Forelimb muscle (tissue), 1 donor: ENCODE data around the gene ASS1. TPM values are rescaled to one million over a fixed set of nuclear protein-coding genes. Genes with fewer than 3 reads are reported as not detected.
A peak's percentile ranks its signal among the peaks of the same experiment; 100 is the strongest.
"Not testable (repeated sequence)": the region's sequence is repeated elsewhere in the genome, so short reads cannot be mapped to it uniquely, and the experiment has no call there.

Source experiments
- DNase-seq: peaks from one replicate; pipeline ENCODE4 v3.0.0-alpha.2; 2013; ENCODE audit warnings: low read depth
- polyA plus RNA-seq: library from polyadenylated mRNA; unstranded; fragments of 120-200 nt; gene quantifications from one replicate; pipeline ENCODE4 v1.2.1, GENCODE V29; 2013; ENCODE audit not compliant: insufficient read length

ASS1 gene
- polyA plus RNA-seq, 1 donor = 38.9 TPM

GRCh38 chr9:130433947-130434262 lies 10.9 kb upstream of the ASS1 start:
- DNase-seq = no peak

GRCh38 chr9:130434656-130435055 lies 10.1 kb upstream of the ASS1 start:
- not testable (repeated sequence) for DNase-seq

GRCh38 chr9:130437011-130437789 lies 7.6 kb upstream of the ASS1 start:
- no peak for DNase-seq

- DNase-seq = no peak
These were observed 6.3 kb upstream of the ASS1 start for GRCh38 chr9:130438382-130438981.

- no peak for DNase-seq
These were observed 3.7 kb upstream of the ASS1 start for GRCh38 chr9:130441031-130441430.

- DNase-seq = no peak
These were observed 1.9 kb upstream of the ASS1 start for GRCh38 chr9:130442746-130443455.

- no peak for DNase-seq
These were observed 1.3 kb upstream of the ASS1 start for GRCh38 chr9:130443456-130443801.

- DNase-seq = no peak
These were observed 795 bp upstream of the ASS1 start for GRCh38 chr9:130443840-130444492.

GRCh38 chr9:130445268-130445983 lies 665 bp downstream of the ASS1 start:
- DNase-seq = no peak

- DNase-seq = peak; percentile 46
These were observed 1.5 kb downstream of the ASS1 start for GRCh38 chr9:130446101-130446861.

GRCh38 chr9:130447193-130447816 lies 2.5 kb downstream of the ASS1 start:
- no peak for DNase-seq

GRCh38 chr9:130448035-130448624 lies 3.4 kb downstream of the ASS1 start:
- DNase-seq = no peak

GRCh38 chr9:130448771-130449603 lies 4.2 kb downstream of the ASS1 start:
- DNase-seq = no peak

GRCh38 chr9:130450344-130451003 lies 5.7 kb downstream of the ASS1 start:
- no peak for DNase-seq

- DNase-seq = no peak
These were observed 6.2 kb downstream of the ASS1 start for GRCh38 chr9:130451004-130451390.

- no peak for DNase-seq
These were observed 7.0 kb downstream of the ASS1 start for GRCh38 chr9:130451509-130452388.

- no peak for DNase-seq
These were observed 8.1 kb downstream of the ASS1 start for GRCh38 chr9:130452835-130453234.

- DNase-seq = no peak
These were observed 8.7 kb downstream of the ASS1 start for GRCh38 chr9:130453487-130453886.
